ENCODE data around the gene FZD4. TPM values are rescaled to one million over a fixed set of nuclear protein-coding genes. Genes with fewer than 3 reads are reported as not detected.

Gene FZD4
- total RNA-seq, 1 donor from 2014 or later = 47.1 TPM

GRCh38 chr11:86955111-86955360 lies 159 bp downstream of the FZD4 start:
- TF ChIP-seq POLR2AphosphoS5 (IDR thresholded peaks at IDR 0.05; ENCODE audit: insufficient read depth in 1 of 2, low read depth in 1 of 2) (no peak), CTCF (IDR thresholded peaks at IDR 0.05) (no peak), POLR2A (IDR thresholded peaks at IDR 0.05) (no peak)

GRCh38 chr11:86954269-86955110 lies 705 bp downstream of the FZD4 start:
- no peak for DNase-seq (ENCODE audit: extremely low spot score in 2 of 2)
- intact Hi-C loops (cut with DNase I) = loop anchor here (5.0 kb wide), 1 partner anchor 83 kb away; the partner anchor contains the start of gene TMEM135
- H3K4me3 ChIP-seq = peak overlapping the region; percentile 74 to 84
- H3K27ac ChIP-seq = peak overlapping the region; percentile 89
- TF ChIP-seq CTCF (IDR thresholded peaks at IDR 0.05) (no peak), POLR2AphosphoS5 (IDR thresholded peaks at IDR 0.05; ENCODE audit: insufficient read depth in 1 of 2, low read depth in 1 of 2) (peak in 1 of 2 donors; percentile 62)
- peaks cover 37% of the 10 kb centered on the region for H3K4me1 ChIP-seq
- H3K27me3 ChIP-seq = no peaks in the 10 kb centered on the region
- H3K36me3 ChIP-seq = no peaks in the 10 kb centered on the region
- H3K9me3 ChIP-seq = no peaks in the 10 kb centered on the region

More at GRCh38 chr11:86955111-86955360, 159 bp downstream of the FZD4 start:
- Histone ChIP-seq H3K4me3 (peak overlapping the region; percentile 74 to 84), H3K27ac (peak overlapping the region; percentile 89), H3K27me3 (no peaks in the 10 kb centered on the region), H3K36me3 (no peaks in the 10 kb centered on the region), H3K4me1 (peaks cover 32% of the 10 kb centered on the region), H3K9me3 (no peaks in the 10 kb centered on the region)
- intact Hi-C loops (cut with DNase I) = loop anchor here (5.0 kb wide), 1 partner anchor 82 kb away; the partner anchor contains the start of gene TMEM135
- no peak for DNase-seq (ENCODE audit: extremely low spot score in 2 of 2)

GRCh38 chr11:86952221-86952875 lies 2.8 kb downstream of the FZD4 start:
- DNase-seq (ENCODE audit: extremely low spot score in 2 of 2) = no peak
- TF ChIP-seq POLR2AphosphoS5 (IDR thresholded peaks at IDR 0.05; ENCODE audit: insufficient read depth in 1 of 2, low read depth in 1 of 2) (no peak), CTCF (IDR thresholded peaks at IDR 0.05) (no peak), POLR2A (IDR thresholded peaks at IDR 0.05) (no peak)
- peak overlapping the region; percentile 74 to 84 for H3K4me3 ChIP-seq
- no peaks in the 10 kb centered on the region for H3K27me3 ChIP-seq
- intact Hi-C loops (cut with DNase I) = no loop called here
- peaks cover 59% of the 10 kb centered on the region for H3K4me1 ChIP-seq
- H3K9me3 ChIP-seq = no peaks in the 10 kb centered on the region
- H3K36me3 ChIP-seq = no peaks in the 10 kb centered on the region
- H3K27ac ChIP-seq = peak overlapping the region; percentile 89

- Histone ChIP-seq H3K4me1 (peaks cover 63% of the 10 kb centered on the region), H3K36me3 (no peaks in the 10 kb centered on the region), H3K27ac (peak overlapping the region; percentile 89), H3K9me3 (no peaks in the 10 kb centered on the region), H3K4me3 (peak overlapping the region; percentile 26 to 74), H3K27me3 (no peaks in the 10 kb centered on the region)
- TF ChIP-seq POLR2A (IDR thresholded peaks at IDR 0.05) = no peak
- DNase-seq (ENCODE audit: extremely low spot score in 2 of 2) = no peak
- intact Hi-C loops (cut with DNase I) = no loop called here
Measured at GRCh38 chr11:86951706-86952105, 3.5 kb downstream of the FZD4 start.

- no peaks in the 10 kb centered on the region for H3K36me3 ChIP-seq
- H3K4me3 ChIP-seq = peak overlapping the region; percentile 15 to 26
- H3K4me1 ChIP-seq = peaks cover 66% of the 10 kb centered on the region
- H3K27me3 ChIP-seq = no peaks in the 10 kb centered on the region
- peak overlapping the region; percentile 61 for H3K27ac ChIP-seq
- DNase-seq (ENCODE audit: extremely low spot score in 2 of 2) = no peak
- intact Hi-C loops (cut with DNase I) = no loop called here
- TF ChIP-seq POLR2A (IDR thresholded peaks at IDR 0.05) (no peak), POLR2AphosphoS5 (IDR thresholded peaks at IDR 0.05; ENCODE audit: insufficient read depth in 1 of 2, low read depth in 1 of 2) (no peak), CTCF (IDR thresholded peaks at IDR 0.05) (no peak)
- H3K9me3 ChIP-seq = no peaks in the 10 kb centered on the region
Measured at GRCh38 chr11:86950661-86950995, 4.6 kb downstream of the FZD4 start.
